A549 (cell line): ENCODE data around the gene IL1R1. TPM values are rescaled to one million over a fixed set of nuclear protein-coding genes. Genes with fewer than 3 reads are reported as not detected.

Source experiments
- ATAC-seq, 2 experiments: fragments of 200-7000 bp in 1 of 2; fragments of >200 bp in 1 of 2; cut with Nextera tagmentation in 1 of 2; cut with Tn5 transposase in 1 of 2; 3 replicates each; pipeline versions ENCODE4 v1.8.0 to v1.9.1; 2018 to 2020; ENCODE audit warnings: mild to moderate bottlenecking in 1 of 2, moderate library complexity in 1 of 2
- CTCF ChIA-PET: fragments of 300-600 bp; sonication (Branson Sonifier 250); formaldehyde crosslinking; extraction: SDS; loops from one replicate; lab custom pipeline; 2021; ENCODE audit warnings: antibody characterized with exemption, inconsistent platforms; lab: Yijun Ruan, JAX
- POLR2A ChIA-PET: fragments of 350-600 bp; formaldehyde crosslinking; extraction: SDS; loops from one replicate; lab custom pipeline; 2021; ENCODE audit warnings: antibody characterized with exemption, inconsistent platforms; lab: Yijun Ruan, JAX
- DNase-seq, 2 experiments: peaks; one replicate each; pipeline versions ENCODE4 v3.0.0 to v3.0.0-alpha.2; 2011 to 2016; ENCODE audit warnings: low read depth in 1 of 2, low spot score in 1 of 2
- FAIRE-seq: peaks from 2 replicates; lab custom pipeline; 2011; peaks lifted over from hg19 to GRCh38; lab: Jason Lieb, UNC
- H3K27ac ChIP-seq, 2 experiments: fragments of >200 bp; sonication (Bioruptor Twin); formaldehyde crosslinking; 3 replicates each; pipeline ENCODE4 v1.5.1; 2016 to 2017
- H3K4me1 ChIP-seq: fragments of >200 bp; sonication (Bioruptor Twin); formaldehyde crosslinking; 3 replicates; pipeline ENCODE4 v1.6.1; 2016
- H3K4me2 ChIP-seq: fragments of >200 bp; sonication (Bioruptor Twin); formaldehyde crosslinking; 3 replicates; pipeline ENCODE4 v1.6.1; 2016
- H3K4me3 ChIP-seq: fragments of >200 bp; sonication (Bioruptor Twin); formaldehyde crosslinking; 3 replicates; pipeline ENCODE4 v1.5.1; 2016
- H3K9me3 ChIP-seq: fragments of >200 bp; sonication (Bioruptor Twin); formaldehyde crosslinking; 3 replicates; pipeline ENCODE4 v1.6.1; 2016
- ESRRA ChIP-seq: fragments of 150-350 bp; IDR thresholded peaks from 2 replicates; pipeline ENCODE4 v1.6.1; 2014; ENCODE audit warnings: mild to moderate bottlenecking, low read length, borderline replicate concordance
- FOXS1 ChIP-seq: fragments of 250-450 bp; sonication (Bioruptor Pico); IDR thresholded peaks from 2 replicates; pipeline ENCODE4 v1.5.0; 2020; ENCODE audit warnings: mild to moderate bottlenecking, moderate library complexity
- HDAC2 ChIP-seq: fragments of 200-600 bp; sonication (generic); IDR thresholded peaks from 2 replicates; pipeline ENCODE4 v1.6.1; 2016
- NR3C1 ChIP-seq: fragments of >200 bp; sonication (Bioruptor Twin); formaldehyde crosslinking; IDR thresholded peaks from 3 replicates; pipeline ENCODE4 v1.6.1; 2017
- TP53 ChIP-seq: fragments of 250-450 bp; sonication (Bioruptor Pico); IDR thresholded peaks from 2 replicates; pipeline ENCODE4 v1.5.0; 2021; ENCODE audit warnings: mild to moderate bottlenecking, moderate library complexity
- WGBS: methylation state at CpG from one replicate; pipeline ENCODE4 v1.1.6; 2017; ENCODE audit errors: missing lambda C conversion rate; 5-methylcytosine and 5-hydroxymethylcytosine counted together
- polyA plus RNA-seq, 4 experiments: library from polyadenylated mRNA; depleted of rRNA in 3 of 4; stranded (reverse); fragments of >200 nt; fragmentation: RNase III in 1 of 4; extraction: RNeasy Plus Mini Kit Qiagen cat#74134 plus additional on column Dnase treatment in 1 of 4; gene quantifications; 2 replicates in 3 of 4; 3 replicates in 1 of 4; pipeline ENCODE4 v1.2.3, GENCODE V29; 2011 to 2017
- TF ChIP-seq, protein P1 (sequence below): IDR thresholded peaks from 2 replicates; pipeline ENCODE4 v1.6.1; 2012
- TF ChIP-seq, protein P2 (sequence below): fragments of 450-650 bp; IDR thresholded peaks from 2 replicates; pipeline ENCODE4 v1.6.1; 2014; ENCODE audit warnings: antibody characterized with exemption
- TF ChIP-seq, protein P3 (sequence below): fragments of 250-450 bp; sonication (Bioruptor Pico); IDR thresholded peaks from 2 replicates; pipeline ENCODE4 v1.5.0; 2021; ENCODE audit warnings: mild to moderate bottlenecking, moderate library complexity, borderline replicate concordance

The IL1R1 gene
- polyA plus RNA-seq, 2 of the 4 experiments (the other 2 are of a cell fraction): 32.5 to 34.7 TPM

DNA sequence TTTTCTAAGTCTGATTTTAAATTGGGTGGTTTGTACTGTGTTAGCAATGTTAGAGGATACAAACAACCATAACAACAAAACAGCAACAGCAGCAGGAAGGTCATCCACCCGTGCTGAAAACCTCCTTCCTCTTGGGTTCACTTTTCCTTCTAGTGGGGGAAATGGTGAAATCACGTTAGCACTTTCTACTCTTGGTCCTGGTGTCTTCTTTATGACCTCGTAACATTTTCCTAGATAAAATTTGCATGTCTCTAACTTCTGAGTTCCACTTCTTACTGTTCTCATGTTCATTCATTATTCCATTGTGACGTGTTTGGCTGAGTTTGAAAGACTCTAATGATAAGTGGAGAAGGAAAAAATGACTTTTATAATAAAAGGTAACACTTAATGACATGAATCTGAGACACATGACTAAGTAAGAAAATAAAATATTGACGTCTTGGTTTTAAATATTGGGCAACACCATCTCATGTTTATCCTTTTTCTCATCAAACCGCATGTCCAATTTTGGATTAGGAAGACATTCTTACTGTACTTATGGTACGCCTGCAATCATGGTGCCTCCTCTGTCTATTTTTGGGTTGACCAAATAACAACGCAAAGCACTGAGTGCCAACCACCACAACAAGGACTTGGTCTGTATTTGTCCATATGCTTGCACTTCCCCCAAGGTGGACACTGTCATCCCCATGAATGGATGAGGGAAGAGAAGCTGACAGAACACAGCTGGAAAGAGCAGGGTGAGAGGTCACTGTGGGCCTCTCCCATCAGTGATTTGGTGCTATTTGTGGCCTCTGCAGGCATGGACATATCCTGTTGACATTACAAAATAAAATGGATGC, 25.7 kb upstream of the IL1R1 start:
- Histone ChIP-seq H3K9me3 (no peaks in the 10 kb centered on the region), H3K4me1 (peaks cover 52% of the 10 kb centered on the region), H3K4me2 (no peak overlapping the region), H3K27ac (peak overlapping the region in 1 of 2 experiments; percentile 20; a peak in 1 of 6 replicates), H3K4me3 (no peak overlapping the region)
- no peak for ATAC-seq
- WGBS: 78% methylated on average over 8 of the region's 8 CpGs
- CTCF ChIA-PET: interaction anchor here (1.0 to 1.4 kb wide), 2 partner anchors 25 to 97 kb away, joined by 3 to 6 read pairs; no protein-coding TSS in a partner anchor
- POLR2A ChIA-PET: no interaction called here
- no peak for FAIRE-seq
- DNase-seq: no peak
- TF ChIP-seq, protein P1, sequence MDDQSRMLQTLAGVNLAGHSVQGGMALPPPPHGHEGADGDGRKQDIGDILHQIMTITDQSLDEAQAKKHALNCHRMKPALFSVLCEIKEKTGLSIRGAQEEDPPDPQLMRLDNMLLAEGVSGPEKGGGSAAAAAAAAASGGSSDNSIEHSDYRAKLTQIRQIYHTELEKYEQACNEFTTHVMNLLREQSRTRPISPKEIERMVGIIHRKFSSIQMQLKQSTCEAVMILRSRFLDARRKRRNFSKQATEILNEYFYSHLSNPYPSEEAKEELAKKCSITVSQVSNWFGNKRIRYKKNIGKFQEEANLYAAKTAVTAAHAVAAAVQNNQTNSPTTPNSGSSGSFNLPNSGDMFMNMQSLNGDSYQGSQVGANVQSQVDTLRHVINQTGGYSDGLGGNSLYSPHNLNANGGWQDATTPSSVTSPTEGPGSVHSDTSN: no peak

DNA sequence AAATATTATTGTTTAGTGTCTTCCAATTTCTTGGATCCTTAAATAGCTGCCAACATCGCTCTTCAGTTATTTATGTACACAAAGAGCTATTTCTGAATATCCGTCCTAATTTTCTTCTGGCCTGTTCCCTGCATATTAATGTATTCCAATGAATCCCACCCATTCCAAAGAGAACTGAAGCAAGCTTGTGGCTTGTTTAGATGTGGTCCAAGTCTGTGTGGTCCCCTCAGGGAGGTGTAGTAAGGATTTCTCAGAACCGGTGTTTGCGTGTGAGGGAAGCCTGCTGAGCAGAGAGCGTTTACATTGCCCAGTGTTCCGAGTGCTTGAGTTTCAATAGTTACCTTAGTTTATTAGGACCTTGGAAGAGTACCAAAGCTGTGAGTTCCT, 25.1 kb upstream of the IL1R1 start:
- Histone ChIP-seq H3K4me2 (no peak overlapping the region), H3K27ac (peak overlapping the region in 1 of 2 experiments; percentile 20; a peak in 1 of 6 replicates), H3K4me3 (no peak overlapping the region), H3K9me3 (no peaks in the 10 kb centered on the region), H3K4me1 (peaks cover 54% of the 10 kb centered on the region)
- WGBS: 87% methylated on average over 6 of the region's 6 CpGs
- POLR2A ChIA-PET: no interaction called here
- no peak for TF ChIP-seq NR3C1
- TF ChIP-seq ESRRA: no peak
- no peak for ATAC-seq
- no peak for DNase-seq
- CTCF ChIA-PET: interaction anchor here (0.9 to 1.4 kb wide), 3 partner anchors 9 to 97 kb away, joined by 3 to 6 read pairs (median 3); no protein-coding TSS in a partner anchor
- FAIRE-seq: no peak

DNA sequence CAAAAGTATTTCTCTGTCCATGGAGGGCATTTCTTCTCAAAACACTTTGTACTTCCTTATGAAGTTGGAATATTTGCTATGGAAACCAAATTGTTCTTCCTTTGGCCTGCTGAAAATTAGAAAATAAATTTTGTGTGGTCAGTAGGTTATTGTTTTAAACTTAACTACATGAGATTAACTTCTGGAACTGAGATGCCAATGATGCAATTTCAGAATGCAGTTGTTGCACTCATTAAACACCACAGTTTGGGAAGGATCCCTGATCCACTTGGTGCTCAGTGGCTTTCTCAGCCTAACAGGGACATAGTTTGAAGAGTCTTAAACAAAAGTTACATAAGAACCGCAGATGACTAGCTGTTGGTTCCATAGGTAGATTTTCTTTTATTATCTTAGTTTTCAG, 23.3 kb upstream of the IL1R1 start:
- ChIA-PET CTCF (interaction anchor here (0.9 to 1.3 kb wide), 2 partner anchors 122 to 700 kb away, joined by 3 to 4 read pairs; no protein-coding TSS in a partner anchor), POLR2A (no interaction called here)
- WGBS: 100% methylated on average over 1 of the region's 1 CpG
- ATAC-seq (no peak), FAIRE-seq (no peak), DNase-seq (no peak)
- no peaks in the 10 kb centered on the region for H3K9me3 ChIP-seq
- H3K27ac ChIP-seq: no peak overlapping the region
- no peak overlapping the region for H3K4me3 ChIP-seq
- TF ChIP-seq, protein P1: no peak
- no peak overlapping the region for H3K4me2 ChIP-seq
- peaks cover 60% of the 10 kb centered on the region for H3K4me1 ChIP-seq

DNA sequence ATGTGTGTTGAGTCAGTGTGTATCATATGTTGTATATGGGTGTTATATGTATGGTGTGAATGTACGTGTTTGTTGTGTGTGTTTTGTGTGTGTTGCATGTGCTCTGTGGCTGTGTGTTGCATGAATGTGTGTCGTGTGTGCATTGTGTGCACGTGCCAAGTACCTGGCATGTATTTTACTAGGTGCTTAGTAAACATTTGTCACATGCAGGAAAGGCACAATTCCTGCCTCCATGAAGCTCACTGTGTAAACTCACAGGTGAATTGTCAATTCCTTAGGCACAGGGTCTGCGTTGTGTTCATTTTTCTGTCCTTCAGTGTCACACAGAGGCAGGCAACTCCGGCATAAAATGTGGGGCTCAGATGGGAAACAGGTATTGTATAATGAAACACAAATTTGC, 22.3 kb upstream of the IL1R1 start:
- CTCF ChIA-PET: interaction anchor here (1.4 to 1.8 kb wide), 2 partner anchors 46 to 100 kb away, joined by 4 to 5 read pairs; no protein-coding TSS in a partner anchor
- POLR2A ChIA-PET: no interaction called here
- ATAC-seq (no peak), DNase-seq (no peak)
- H3K4me2 ChIP-seq: no peak overlapping the region
- WGBS: 94% methylated on average over 5 of the region's 5 CpGs
- H3K27ac ChIP-seq: no peak overlapping the region
- TF ChIP-seq, protein P2, sequence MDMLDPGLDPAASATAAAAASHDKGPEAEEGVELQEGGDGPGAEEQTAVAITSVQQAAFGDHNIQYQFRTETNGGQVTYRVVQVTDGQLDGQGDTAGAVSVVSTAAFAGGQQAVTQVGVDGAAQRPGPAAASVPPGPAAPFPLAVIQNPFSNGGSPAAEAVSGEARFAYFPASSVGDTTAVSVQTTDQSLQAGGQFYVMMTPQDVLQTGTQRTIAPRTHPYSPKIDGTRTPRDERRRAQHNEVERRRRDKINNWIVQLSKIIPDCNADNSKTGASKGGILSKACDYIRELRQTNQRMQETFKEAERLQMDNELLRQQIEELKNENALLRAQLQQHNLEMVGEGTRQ: no peak
- TF ChIP-seq FOXS1 (CRISPR knock-in tag) (no peak), TP53 (no peak), HDAC2 (no peak)
- TF ChIP-seq, protein P3, sequence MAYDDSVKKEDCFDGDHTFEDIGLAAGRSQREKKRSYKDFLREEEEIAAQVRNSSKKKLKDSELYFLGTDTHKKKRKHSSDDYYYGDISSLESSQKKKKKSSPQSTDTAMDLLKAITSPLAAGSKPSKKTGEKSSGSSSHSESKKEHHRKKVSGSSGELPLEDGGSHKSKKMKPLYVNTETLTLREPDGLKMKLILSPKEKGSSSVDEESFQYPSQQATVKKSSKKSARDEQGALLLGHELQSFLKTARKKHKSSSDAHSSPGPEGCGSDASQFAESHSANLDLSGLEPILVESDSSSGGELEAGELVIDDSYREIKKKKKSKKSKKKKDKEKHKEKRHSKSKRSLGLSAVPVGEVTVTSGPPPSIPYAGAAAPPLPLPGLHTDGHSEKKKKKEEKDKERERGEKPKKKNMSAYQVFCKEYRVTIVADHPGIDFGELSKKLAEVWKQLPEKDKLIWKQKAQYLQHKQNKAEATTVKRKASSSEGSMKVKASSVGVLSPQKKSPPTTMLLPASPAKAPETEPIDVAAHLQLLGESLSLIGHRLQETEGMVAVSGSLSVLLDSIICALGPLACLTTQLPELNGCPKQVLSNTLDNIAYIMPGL (CRISPR knock-in tag): no peak
- TF ChIP-seq, all 56 proteins: peak for 0
- Histone ChIP-seq H3K4me1 (peaks cover 50% of the 10 kb centered on the region), H3K4me3 (no peak overlapping the region), H3K9me3 (no peaks in the 10 kb centered on the region)
- FAIRE-seq: no peak
